GM12872 (cell line): ENCODE data around the gene RAC3.

Experiments
- CTCF ChIP-seq: IDR thresholded peaks from 3 replicates; pipeline ENCODE4 v1.5.1; 2011; ENCODE audit warnings: low read depth, mild to moderate bottlenecking, low read length, moderate library complexity; ENCODE audit not compliant: insufficient read depth

RAC3 gene

GRCh38 chr17:82024859-82025258, 6.6 kb upstream of the RAC3 start:
- no peak for TF ChIP-seq CTCF

- no peak for TF ChIP-seq CTCF
Measured at GRCh38 chr17:82025401-82026107, 5.9 kb upstream of the RAC3 start.

- no peak for TF ChIP-seq CTCF
Measured at GRCh38 chr17:82028246-82028645, 3.2 kb upstream of the RAC3 start.

- TF ChIP-seq CTCF = no peak
Measured at GRCh38 chr17:82028966-82029365, 2.5 kb upstream of the RAC3 start.

GRCh38 chr17:82029391-82029790, 2.1 kb upstream of the RAC3 start:
- TF ChIP-seq CTCF = no peak

- no peak for TF ChIP-seq CTCF
Measured at GRCh38 chr17:82029990-82030469, 1.4 kb upstream of the RAC3 start.

- TF ChIP-seq CTCF = peak; percentile 83
Measured at GRCh38 chr17:82030470-82031302, 792 bp upstream of the RAC3 start.
